ENCODE measurements around the gene BRWD1.
"Not testable (repeated sequence)": the region's sequence is repeated elsewhere in the genome, so short reads cannot be mapped to it uniquely, and the experiment has no call there.

Gene BRWD1

DNA sequence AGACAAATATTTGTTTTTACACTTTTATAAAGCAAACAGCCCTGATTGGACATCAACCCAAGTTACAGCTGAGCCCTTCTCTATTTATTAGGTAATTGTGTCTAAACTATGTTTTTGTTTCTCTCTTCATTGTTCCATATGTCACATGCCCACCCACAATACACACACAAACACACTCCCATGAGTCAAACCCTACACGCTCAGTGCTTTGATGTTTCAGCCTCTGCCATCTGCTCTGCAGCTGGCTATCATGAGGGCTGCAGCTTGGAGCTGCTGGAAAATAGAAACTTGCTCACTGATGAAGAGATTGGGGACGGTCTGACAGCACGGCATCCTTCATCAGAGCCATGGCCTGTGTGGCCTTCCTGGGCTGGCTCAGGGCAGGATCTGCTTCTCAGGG is 171.9 kb downstream of the BRWD1 start:
- TF ChIP-seq, protein P1, sequence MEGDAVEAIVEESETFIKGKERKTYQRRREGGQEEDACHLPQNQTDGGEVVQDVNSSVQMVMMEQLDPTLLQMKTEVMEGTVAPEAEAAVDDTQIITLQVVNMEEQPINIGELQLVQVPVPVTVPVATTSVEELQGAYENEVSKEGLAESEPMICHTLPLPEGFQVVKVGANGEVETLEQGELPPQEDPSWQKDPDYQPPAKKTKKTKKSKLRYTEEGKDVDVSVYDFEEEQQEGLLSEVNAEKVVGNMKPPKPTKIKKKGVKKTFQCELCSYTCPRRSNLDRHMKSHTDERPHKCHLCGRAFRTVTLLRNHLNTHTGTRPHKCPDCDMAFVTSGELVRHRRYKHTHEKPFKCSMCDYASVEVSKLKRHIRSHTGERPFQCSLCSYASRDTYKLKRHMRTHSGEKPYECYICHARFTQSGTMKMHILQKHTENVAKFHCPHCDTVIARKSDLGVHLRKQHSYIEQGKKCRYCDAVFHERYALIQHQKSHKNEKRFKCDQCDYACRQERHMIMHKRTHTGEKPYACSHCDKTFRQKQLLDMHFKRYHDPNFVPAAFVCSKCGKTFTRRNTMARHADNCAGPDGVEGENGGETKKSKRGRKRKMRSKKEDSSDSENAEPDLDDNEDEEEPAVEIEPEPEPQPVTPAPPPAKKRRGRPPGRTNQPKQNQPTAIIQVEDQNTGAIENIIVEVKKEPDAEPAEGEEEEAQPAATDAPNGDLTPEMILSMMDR (conservative IDR thresholded peaks at IDR 0.05; ENCODE audit: low read depth, low read length): no peak
- H3K4me3 ChIP-seq (ENCODE audit: low read depth, low read length): no peak overlapping the region
- peak; percentile 57 for DNase-seq (ENCODE audit: low read depth)

DNA sequence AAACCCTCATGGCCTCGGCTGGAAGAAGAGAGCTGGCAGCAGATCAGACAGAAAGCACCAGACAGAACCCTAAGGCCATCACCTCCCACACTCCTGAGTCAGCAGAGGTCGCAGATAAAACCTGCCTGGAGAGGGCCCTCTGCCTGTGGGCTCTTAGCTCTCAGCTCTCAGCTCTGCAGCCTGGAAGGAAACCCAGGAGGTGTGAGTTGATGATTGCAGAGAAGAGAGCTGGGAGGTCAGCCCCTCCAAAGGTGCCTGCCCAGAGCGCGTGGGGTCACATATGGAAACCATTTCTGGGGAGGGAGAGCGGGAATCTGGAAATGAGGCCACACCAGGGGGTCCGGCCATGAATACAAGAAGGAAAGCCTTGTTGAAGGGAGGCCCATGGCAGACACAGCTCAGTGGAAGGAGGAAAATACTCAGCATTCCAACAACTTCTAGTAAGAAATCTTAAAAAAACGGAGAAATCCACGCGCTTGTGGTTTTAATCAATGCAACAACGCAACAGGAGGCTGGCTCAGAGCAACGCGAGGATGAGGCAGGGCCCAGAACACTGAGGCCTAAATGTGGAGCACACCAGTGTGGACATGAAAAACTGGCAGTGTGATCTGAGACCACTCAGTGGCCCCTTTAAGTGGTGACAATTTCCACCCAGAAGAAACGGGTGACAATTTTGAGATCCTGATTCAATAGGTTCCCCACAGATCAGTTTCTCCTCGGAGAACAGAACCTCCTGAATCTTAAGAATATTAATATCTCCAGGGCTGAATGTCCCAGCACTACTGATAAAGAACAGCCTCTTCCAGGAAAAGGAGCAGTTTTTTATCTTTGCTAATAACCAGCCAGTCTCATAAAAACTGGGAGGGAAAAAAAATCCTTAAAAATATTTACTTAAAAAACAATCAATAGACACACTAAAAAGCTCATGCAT is 175.9 kb downstream of the BRWD1 start:
- no peak overlapping the region for H3K4me3 ChIP-seq (ENCODE audit: low read depth, low read length)
- TF ChIP-seq, protein P1 (conservative IDR thresholded peaks at IDR 0.05; ENCODE audit: low read depth, low read length): peak; percentile 39
- DNase-seq (ENCODE audit: low read depth): peak; percentile 94

DNA sequence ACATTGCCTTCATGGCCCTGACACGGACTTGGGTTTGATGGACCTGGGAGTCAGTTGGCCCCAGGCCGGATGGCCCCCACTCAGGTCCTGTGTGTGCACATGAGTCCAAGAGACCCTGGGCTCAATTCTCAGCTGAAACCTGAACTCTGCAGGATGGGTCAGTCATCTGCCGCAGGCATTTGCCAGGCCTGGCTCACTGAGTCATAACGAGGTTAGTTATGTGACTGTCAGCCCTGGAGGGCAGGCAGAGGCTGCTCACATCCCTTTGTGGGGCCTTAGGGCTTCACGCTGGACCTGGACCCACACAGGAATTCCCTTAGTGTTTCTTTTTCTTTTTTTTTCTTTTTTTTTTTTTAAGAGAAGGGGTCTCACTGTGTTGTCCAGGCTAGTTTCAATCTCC is 176.7 kb downstream of the BRWD1 start:
- TF ChIP-seq, protein P1 (conservative IDR thresholded peaks at IDR 0.05; ENCODE audit: low read depth, low read length): no peak
- no peak overlapping the region for H3K4me3 ChIP-seq (ENCODE audit: low read depth, low read length)
- DNase-seq (ENCODE audit: low read depth): peak; percentile 29

DNA sequence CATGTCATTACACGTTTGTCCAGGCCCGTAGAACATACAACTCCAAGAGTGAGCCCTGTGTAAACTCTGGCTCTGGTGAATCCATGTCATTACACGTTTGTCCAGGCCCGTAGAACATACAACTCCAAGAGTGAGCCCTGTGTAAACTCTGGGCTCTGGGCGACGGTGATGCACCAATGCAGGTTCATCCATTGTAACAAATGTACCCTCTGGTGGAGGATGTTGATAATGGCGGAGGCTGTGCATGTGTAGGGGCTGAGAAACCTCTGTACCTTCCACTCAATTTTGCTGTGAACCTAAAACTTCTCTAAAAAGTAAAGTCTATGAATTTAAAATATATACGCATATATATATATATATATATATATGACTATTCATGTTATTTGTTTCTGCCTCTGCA is 177.3 kb downstream of the BRWD1 start:
- TF ChIP-seq, protein P1 (conservative IDR thresholded peaks at IDR 0.05; ENCODE audit: low read depth, low read length): peak; percentile 65
- not testable (repeated sequence) for H3K4me3 ChIP-seq (ENCODE audit: low read depth, low read length)
- DNase-seq (ENCODE audit: low read depth): peak; percentile 65

DNA sequence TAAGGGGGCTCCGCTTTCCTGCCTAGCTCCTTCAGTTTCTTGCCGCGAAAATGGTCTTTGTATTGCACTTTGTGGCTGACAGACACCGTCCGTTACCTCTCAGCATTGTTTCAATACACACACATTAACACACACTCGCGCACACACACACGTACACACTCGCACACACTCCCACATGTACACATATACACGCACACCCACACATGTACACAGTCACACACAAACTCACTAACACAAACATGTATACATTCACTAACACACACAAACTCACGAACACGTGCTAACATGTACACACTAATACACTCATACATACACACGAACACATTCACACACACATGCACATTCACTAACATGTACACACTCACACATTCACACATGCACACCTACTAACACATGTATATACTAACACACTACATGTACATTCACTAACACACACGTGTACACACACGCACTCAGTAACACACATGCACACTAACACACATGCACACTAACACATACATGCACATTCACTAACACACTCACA is 179.1 kb downstream of the BRWD1 start:
- no peak overlapping the region for H3K4me3 ChIP-seq (ENCODE audit: low read depth, low read length)
- DNase-seq (ENCODE audit: low read depth): no peak
- TF ChIP-seq, protein P1 (conservative IDR thresholded peaks at IDR 0.05; ENCODE audit: low read depth, low read length): no peak

Data from choroid plexus epithelial cell (primary cell).